ENCODE measurements around the gene KRTAP10-8.
"Not testable (repeated sequence)": the region's sequence is repeated elsewhere in the genome, so short reads cannot be mapped to it uniquely, and the experiment has no call there.

KRTAP10-8 gene

GRCh38 chr21:44612029-44612486 lies at the start of gene KRTAP10-8:
TSS of gene KRTAP10-8 (plus strand) at chr21:44612079. CDS start at chr21:44612101, 22 bp downstream.
- no peak for DNase-seq (ENCODE audit: low spot score)

- no peak for DNase-seq (ENCODE audit: low spot score)
Measured at GRCh38 chr21:44564099-44564498, 47.8 kb upstream of the KRTAP10-8 start.

GRCh38 chr21:44564886-44565598 lies 46.8 kb upstream of the KRTAP10-8 start:
- DNase-seq (ENCODE audit: low spot score), result no peak

- DNase-seq (ENCODE audit: low spot score), result no peak
Measured at GRCh38 chr21:44566403-44566802, 45.5 kb upstream of the KRTAP10-8 start.

- no peak for DNase-seq (ENCODE audit: low spot score)
Measured at GRCh38 chr21:44567481-44568171, 44.3 kb upstream of the KRTAP10-8 start.

- no peak for DNase-seq (ENCODE audit: low spot score)
Measured at GRCh38 chr21:44568261-44568660, 43.6 kb upstream of the KRTAP10-8 start.

GRCh38 chr21:44568667-44569556 lies 43.0 kb upstream of the KRTAP10-8 start:
- no peak for DNase-seq (ENCODE audit: low spot score)

- DNase-seq (ENCODE audit: low spot score), result no peak
Measured at GRCh38 chr21:44569861-44570517, 41.9 kb upstream of the KRTAP10-8 start.

GRCh38 chr21:44571296-44571695 lies 40.6 kb upstream of the KRTAP10-8 start:
- DNase-seq (ENCODE audit: low spot score), result no peak

- DNase-seq (ENCODE audit: low spot score), result no peak
Measured at GRCh38 chr21:44571844-44572782, 39.8 kb upstream of the KRTAP10-8 start.

GRCh38 chr21:44572959-44573583 lies 38.8 kb upstream of the KRTAP10-8 start:
- DNase-seq (ENCODE audit: low spot score), result peak; percentile 48

GRCh38 chr21:44573630-44574456 lies 38.0 kb upstream of the KRTAP10-8 start, which contains the start of gene KRTAP10-4:
TSS of gene KRTAP10-4 (plus strand) at chr21:44573729. CDS start at chr21:44573759, 30 bp downstream.
- not testable (repeated sequence) for DNase-seq (ENCODE audit: low spot score)

GRCh38 chr21:44574457-44575306 lies 37.2 kb upstream of the KRTAP10-8 start:
- no peak for DNase-seq (ENCODE audit: low spot score)

GRCh38 chr21:44575307-44576024 lies 36.4 kb upstream of the KRTAP10-8 start:
- DNase-seq (ENCODE audit: low spot score), result no peak

- DNase-seq (ENCODE audit: low spot score), result no peak
Measured at GRCh38 chr21:44576025-44576420, 35.9 kb upstream of the KRTAP10-8 start.

GRCh38 chr21:44578371-44579055 lies 33.4 kb upstream of the KRTAP10-8 start:
- DNase-seq (ENCODE audit: low spot score), result no peak
